A549 (cell line): ENCODE measurements around the gene SUSD3. TPM values are rescaled to one million over a fixed set of nuclear protein-coding genes. Genes with fewer than 3 reads are reported as not detected.

Experiments
- ATAC-seq, 2 experiments: fragments of 200-7000 bp in 1 of 2; fragments of >200 bp in 1 of 2; cut with Nextera tagmentation in 1 of 2; cut with Tn5 transposase in 1 of 2; 3 replicates each; pipeline versions ENCODE4 v1.8.0 to v1.9.1; 2018 to 2020; ENCODE audit warnings: mild to moderate bottlenecking in 1 of 2, moderate library complexity in 1 of 2
- CTCF ChIA-PET: fragments of 300-600 bp; sonication (Branson Sonifier 250); formaldehyde crosslinking; extraction: SDS; loops from one replicate; lab custom pipeline; 2021; ENCODE audit warnings: antibody characterized with exemption, inconsistent platforms; lab: Yijun Ruan, JAX
- POLR2A ChIA-PET: fragments of 350-600 bp; formaldehyde crosslinking; extraction: SDS; loops from one replicate; lab custom pipeline; 2021; ENCODE audit warnings: antibody characterized with exemption, inconsistent platforms; lab: Yijun Ruan, JAX
- DNase-seq, 2 experiments: peaks; one replicate each; pipeline versions ENCODE4 v3.0.0 to v3.0.0-alpha.2; 2011 to 2016; ENCODE audit warnings: low read depth in 1 of 2, low spot score in 1 of 2
- FAIRE-seq: peaks from 2 replicates; lab custom pipeline; 2011; peaks lifted over from hg19 to GRCh38; lab: Jason Lieb, UNC
- H3K27ac ChIP-seq, 2 experiments: fragments of >200 bp; sonication (Bioruptor Twin); formaldehyde crosslinking; 3 replicates each; pipeline ENCODE4 v1.5.1; 2016 to 2017
- H3K4me1 ChIP-seq: fragments of >200 bp; sonication (Bioruptor Twin); formaldehyde crosslinking; 3 replicates; pipeline ENCODE4 v1.6.1; 2016
- H3K4me2 ChIP-seq: fragments of >200 bp; sonication (Bioruptor Twin); formaldehyde crosslinking; 3 replicates; pipeline ENCODE4 v1.6.1; 2016
- H3K4me3 ChIP-seq: fragments of >200 bp; sonication (Bioruptor Twin); formaldehyde crosslinking; 3 replicates; pipeline ENCODE4 v1.5.1; 2016
- H3K9me3 ChIP-seq: fragments of >200 bp; sonication (Bioruptor Twin); formaldehyde crosslinking; 3 replicates; pipeline ENCODE4 v1.6.1; 2016
- CEBPB ChIP-seq, 2 experiments: fragments of >200 bp in 1 of 2; sonication (Bioruptor Twin) in 1 of 2; formaldehyde crosslinking in 1 of 2; IDR thresholded peaks; 2 replicates each; pipeline ENCODE4 v1.6.1; 2012 to 2016
- CHD2 ChIP-seq: fragments of 150-350 bp; IDR thresholded peaks from 2 replicates; pipeline ENCODE4 v1.6.1; 2014; ENCODE audit warnings: low read length; ENCODE audit not compliant: partially characterized antibody
- CHD4 ChIP-seq: fragments of 200-600 bp; sonication (generic); IDR thresholded peaks from 2 replicates; pipeline ENCODE4 v1.6.1; 2016; ENCODE audit warnings: antibody characterized with exemption, mild to moderate bottlenecking, borderline replicate concordance
- EHMT2 ChIP-seq: fragments of 200-600 bp; sonication (generic); IDR thresholded peaks from 2 replicates; pipeline ENCODE4 v1.6.1; 2016; ENCODE audit warnings: antibody characterized with exemption, low read depth, mild to moderate bottlenecking, moderate library complexity
- FOSB ChIP-seq: fragments of 250-450 bp; sonication (Bioruptor Pico); IDR thresholded peaks from 2 replicates; pipeline ENCODE4 v1.5.0; 2020; ENCODE audit warnings: mild to moderate bottlenecking, moderate library complexity
- GATA3 ChIP-seq: IDR thresholded peaks from 2 replicates; pipeline ENCODE4 v1.6.1; 2012; ENCODE audit warnings: borderline replicate concordance
- HDAC2 ChIP-seq: fragments of 200-600 bp; sonication (generic); IDR thresholded peaks from 2 replicates; pipeline ENCODE4 v1.6.1; 2016
- HOXB5 ChIP-seq: fragments of 250-450 bp; sonication (Bioruptor Pico); IDR thresholded peaks from 2 replicates; pipeline ENCODE4 v1.5.0; 2020; ENCODE audit warnings: mild to moderate bottlenecking, moderate library complexity
- MAFK ChIP-seq: fragments of 450-650 bp; IDR thresholded peaks from 2 replicates; pipeline ENCODE4 v1.6.1; 2014; ENCODE audit not compliant: partially characterized antibody
- MAZ ChIP-seq: fragments of 150-350 bp; IDR thresholded peaks from 2 replicates; pipeline ENCODE4 v1.6.1; 2014; ENCODE audit warnings: antibody characterized with exemption, low read depth, low read length, borderline replicate concordance
- MYC ChIP-seq: IDR thresholded peaks from 2 replicates; pipeline ENCODE4 v1.6.1; 2012; ENCODE audit warnings: mild to moderate bottlenecking, inconsistent platforms, low read length, improper control_type of control experiment, borderline replicate concordance
- NR3C1 ChIP-seq: fragments of >200 bp; sonication (Bioruptor Twin); formaldehyde crosslinking; IDR thresholded peaks from 3 replicates; pipeline ENCODE4 v1.6.1; 2017
- RAD21 ChIP-seq, 2 experiments: fragments of >200 bp in 1 of 2; sonication (Bioruptor Twin) in 1 of 2; formaldehyde crosslinking in 1 of 2; IDR thresholded peaks in 1 of 2; conservative IDR thresholded peaks in 1 of 2; 2 replicates in 1 of 2; 3 replicates in 1 of 2; pipeline ENCODE4 v1.6.1; 2012 to 2018; ENCODE audit warnings: inconsistent platforms in 1 of 2
- RARB ChIP-seq: fragments of 250-450 bp; sonication (Bioruptor Pico); IDR thresholded peaks from 2 replicates; pipeline ENCODE4 v1.8.0; 2021; ENCODE audit warnings: mild to moderate bottlenecking, moderate library complexity
- RFX5 ChIP-seq: fragments of 450-650 bp; IDR thresholded peaks from 2 replicates; pipeline ENCODE4 v1.7.1; 2014; ENCODE audit warnings: antibody characterized with exemption, mild to moderate bottlenecking, moderate library complexity
- RNF2 ChIP-seq: fragments of 200-600 bp; sonication (generic); IDR thresholded peaks from 2 replicates; pipeline ENCODE4 v1.6.1; 2016; ENCODE audit warnings: low read depth, mild to moderate bottlenecking, antibody characterized with exemption, moderate library complexity, borderline replicate concordance
- SMC3 ChIP-seq: fragments of >200 bp; sonication (Bioruptor Twin); formaldehyde crosslinking; IDR thresholded peaks from 3 replicates; pipeline ENCODE4 v1.6.1; 2018; ENCODE audit warnings: inconsistent platforms
- ZC3H11A ChIP-seq: fragments of 450-650 bp; IDR thresholded peaks from 2 replicates; pipeline ENCODE4 v1.6.1; 2014; ENCODE audit warnings: antibody characterized with exemption, mild to moderate bottlenecking
- ZNF302 ChIP-seq: fragments of 250-450 bp; sonication (Bioruptor Pico); IDR thresholded peaks from 2 replicates; pipeline ENCODE4 v1.9.0; 2021; ENCODE audit warnings: inconsistent platforms, mild to moderate bottlenecking, moderate library complexity
- WGBS: methylation state at CpG from one replicate; pipeline ENCODE4 v1.1.6; 2017; ENCODE audit errors: missing lambda C conversion rate; 5-methylcytosine and 5-hydroxymethylcytosine counted together
- polyA plus RNA-seq, 4 experiments: library from polyadenylated mRNA; depleted of rRNA in 3 of 4; stranded (reverse); fragments of >200 nt; fragmentation: RNase III in 1 of 4; extraction: RNeasy Plus Mini Kit Qiagen cat#74134 plus additional on column Dnase treatment in 1 of 4; gene quantifications; 2 replicates in 3 of 4; 3 replicates in 1 of 4; pipeline ENCODE4 v1.2.3, GENCODE V29; 2011 to 2017
- TF ChIP-seq, protein P1 (sequence below): IDR thresholded peaks from 2 replicates; pipeline ENCODE4 v1.6.1; 2012
- TF ChIP-seq, protein P2 (sequence below): IDR thresholded peaks from 2 replicates; pipeline ENCODE4 v1.6.1; 2012

The SUSD3 gene
- polyA plus RNA-seq, 2 of the 4 experiments (the other 2 are of a cell fraction), result 0.27 to 0.34 TPM

DNA sequence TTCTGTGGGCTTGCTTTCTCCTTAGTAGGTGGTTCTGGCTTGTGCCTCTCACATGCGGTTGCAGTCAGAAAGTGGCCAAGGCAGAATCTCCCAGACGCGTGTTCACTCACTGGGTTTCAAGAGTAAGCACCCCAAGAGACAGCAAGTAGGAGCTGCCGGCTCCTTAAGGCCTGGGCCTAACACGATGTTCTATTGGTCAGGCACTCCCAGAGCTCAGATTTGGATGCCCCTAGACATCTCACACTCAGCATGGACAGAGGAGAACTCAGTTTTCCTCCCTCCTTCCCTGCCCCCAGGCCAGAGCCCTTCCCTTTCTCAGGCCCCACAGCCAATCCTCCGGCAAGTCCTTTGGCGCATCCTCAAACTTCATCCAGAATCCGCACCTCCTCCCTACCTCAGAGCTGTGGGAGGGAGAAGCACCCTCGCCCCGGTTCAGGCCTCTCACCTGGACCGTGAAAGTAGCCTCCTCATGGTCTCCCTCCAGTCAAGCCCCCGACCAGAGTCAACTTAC is 31.0 kb downstream of the SUSD3 start:
- ChIA-PET POLR2A (no interaction called here), CTCF (interaction anchor here (0.6 to 3.4 kb wide), 3 partner anchors 18 to 86 kb away, joined by 4 to 12 read pairs (median 4); no protein-coding TSS in a partner anchor)
- Histone ChIP-seq H3K4me2 (no peak overlapping the region), H3K4me3 (no peak overlapping the region), H3K9me3 (peaks cover 19% of the 10 kb centered on the region), H3K4me1 (peaks cover 32% of the 10 kb centered on the region), H3K27ac (no peak overlapping the region)
- no peak for TF ChIP-seq SMC3
- TF ChIP-seq ZNF302, result no peak
- no peak for TF ChIP-seq CEBPB (IDR thresholded peaks at IDR 0.05)
- TF ChIP-seq EHMT2, result no peak
- no peak for TF ChIP-seq NR3C1
- TF ChIP-seq RNF2, result no peak
- TF ChIP-seq HDAC2, result no peak
- no peak for DNase-seq
- 71% methylated on average over 12 of the region's 12 CpGs for WGBS
- no peak for ATAC-seq
- FAIRE-seq, result no peak

DNA sequence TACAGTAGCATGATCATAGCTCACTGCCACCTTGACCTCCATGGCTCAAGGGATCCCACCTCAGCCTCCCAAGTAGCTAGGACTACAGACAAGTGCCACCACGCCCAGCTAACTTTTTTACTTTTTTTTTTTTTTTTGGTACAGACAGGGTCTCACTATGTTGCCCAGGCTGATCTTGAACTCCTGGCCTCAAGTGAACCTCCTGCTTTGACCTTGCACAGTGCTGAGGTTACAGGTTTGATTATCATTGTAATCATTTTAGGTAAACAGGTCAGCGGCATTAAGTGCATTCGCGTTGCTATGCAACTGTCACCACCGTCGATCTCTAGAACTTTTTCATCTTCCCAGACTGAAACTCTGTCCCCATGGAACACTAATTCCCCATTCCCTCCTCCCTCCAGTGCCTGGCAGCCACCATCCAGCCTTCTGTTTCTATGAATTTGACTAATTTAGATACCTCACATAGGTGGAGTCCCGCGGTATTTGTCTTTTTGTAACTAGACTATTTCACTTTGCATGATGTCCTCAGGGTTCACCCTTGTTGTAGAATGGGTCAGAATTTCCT is 31.7 kb downstream of the SUSD3 start:
- Histone ChIP-seq H3K4me3 (no peak overlapping the region), H3K4me1 (peaks cover 38% of the 10 kb centered on the region), H3K27ac (no peak overlapping the region), H3K9me3 (peaks cover 19% of the 10 kb centered on the region), H3K4me2 (no peak overlapping the region)
- DNase-seq (no peak), ATAC-seq (no peak), FAIRE-seq (no peak)
- TF ChIP-seq GATA3 (no peak), MYC (no peak), RAD21 (conservative IDR thresholded peaks at IDR 0.05 in 1 of 2, IDR thresholded peaks at IDR 0.05 in 1 of 2) (no peak), ZC3H11A (no peak), RARB (CRISPR knock-in tag) (no peak), CHD4 (no peak), MAFK (no peak), MAZ (no peak), HOXB5 (CRISPR knock-in tag) (no peak), FOSB (no peak), RFX5 (no peak)
- TF ChIP-seq, protein P1, sequence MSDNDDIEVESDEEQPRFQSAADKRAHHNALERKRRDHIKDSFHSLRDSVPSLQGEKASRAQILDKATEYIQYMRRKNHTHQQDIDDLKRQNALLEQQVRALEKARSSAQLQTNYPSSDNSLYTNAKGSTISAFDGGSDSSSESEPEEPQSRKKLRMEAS, result no peak
- 93% methylated on average over 8 of the region's 8 CpGs for WGBS
- CTCF ChIA-PET, result interaction anchor here (0.6 to 3.4 kb wide), 3 partner anchors 73 to 1365 kb away, joined by 3 to 12 read pairs (median 4); no protein-coding TSS in a partner anchor
- POLR2A ChIA-PET, result no interaction called here

- POLR2A ChIA-PET, result interaction anchor here (1.0 kb wide), 1 partner anchor 43 kb away, joined by 3 read pairs; the partner anchor contains the start of gene NINJ1
Measured at GRCh38 chr9:93091056-93091452, 32.6 kb downstream of the SUSD3 start.

More at GRCh38 chr9:93091056-93091452, 32.6 kb downstream of the SUSD3 start:
- FAIRE-seq (no peak), ATAC-seq (no peak), DNase-seq (no peak)
- Histone ChIP-seq H3K4me3 (no peak overlapping the region), H3K27ac (peak overlapping the region; percentile 42 to 47; a peak in 4 of 6 replicates), H3K4me2 (no peak overlapping the region), H3K9me3 (peaks cover 19% of the 10 kb centered on the region), H3K4me1 (peaks cover 38% of the 10 kb centered on the region)
- WGBS, result 74% methylated on average over 4 of the region's 4 CpGs
- CTCF ChIA-PET, result interaction anchor here (0.7 to 2.1 kb wide), 5 partner anchors 18 to 1364 kb away, joined by 3 to 10 read pairs (median 3); no protein-coding TSS in a partner anchor
- TF ChIP-seq, protein P2, sequence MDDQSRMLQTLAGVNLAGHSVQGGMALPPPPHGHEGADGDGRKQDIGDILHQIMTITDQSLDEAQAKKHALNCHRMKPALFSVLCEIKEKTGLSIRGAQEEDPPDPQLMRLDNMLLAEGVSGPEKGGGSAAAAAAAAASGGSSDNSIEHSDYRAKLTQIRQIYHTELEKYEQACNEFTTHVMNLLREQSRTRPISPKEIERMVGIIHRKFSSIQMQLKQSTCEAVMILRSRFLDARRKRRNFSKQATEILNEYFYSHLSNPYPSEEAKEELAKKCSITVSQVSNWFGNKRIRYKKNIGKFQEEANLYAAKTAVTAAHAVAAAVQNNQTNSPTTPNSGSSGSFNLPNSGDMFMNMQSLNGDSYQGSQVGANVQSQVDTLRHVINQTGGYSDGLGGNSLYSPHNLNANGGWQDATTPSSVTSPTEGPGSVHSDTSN, result no peak
- TF ChIP-seq CHD2 (no peak), MYC (no peak), ZC3H11A (no peak)
